Colonic mucosa (tissue), 4 donors: ENCODE measurements around the gene HOXD3. TPM values are rescaled to one million over a fixed set of nuclear protein-coding genes. Genes with fewer than 3 reads are reported as not detected.

Experiments
- DNase-seq: peaks from one replicate; pipeline ENCODE4 v3.0.0-alpha.2; 2020
- H3K27ac ChIP-seq: fragments of 200-600 bp; one replicate; pipeline ENCODE4 v1.8.0; 2021
- H3K27me3 ChIP-seq: fragments of 200-600 bp; one replicate; pipeline ENCODE4 v1.8.0; 2021
- H3K36me3 ChIP-seq: fragments of 200-600 bp; one replicate; pipeline ENCODE4 v1.8.0; 2021
- H3K4me1 ChIP-seq: fragments of 200-600 bp; one replicate; pipeline ENCODE4 v1.8.0; 2021; ENCODE audit warnings: mild to moderate bottlenecking
- H3K4me3 ChIP-seq: fragments of 200-600 bp; one replicate; pipeline ENCODE4 v1.8.0; 2021
- H3K9ac ChIP-seq, 2 donors: one replicate each; pipeline ENCODE4 v1.7.0; 2013; ENCODE audit warnings: control low read depth in 2 of 2, low read depth in 2 of 2, low read length in 2 of 2
- H3K9me3 ChIP-seq: fragments of 200-600 bp; one replicate; pipeline ENCODE4 v1.8.0; 2021
- CTCF ChIP-seq: fragments of 200-600 bp; IDR thresholded peaks from one replicate; pipeline ENCODE4 v1.8.0; 2022; ENCODE audit warnings: antibody characterized with exemption, mild to moderate bottlenecking
- intact Hi-C: fragments of 100-400 bp; cut with DNase I; formaldehyde crosslinking; loops from one replicate; pipeline ENCODE4 v1.14.1; 2022
- total RNA-seq, 2 donors: library from RNA; stranded (reverse); fragmentation: NEBNext Ultra II Directional in 1 of 2; extraction: Animal tissue kit (Norgen Biotek cat#: 25700) in 1 of 2; gene quantifications; one replicate each; pipeline ENCODE4 v1.2.1, GENCODE V29; 2021
- donor health status: healthy.
- donor health status: DM: no; HTN: no; CAD: no.
- donor health status: DM: no; HTN: no; CAD: no.

Gene HOXD3
- total RNA-seq, 2 donors from 2014 or later: 3.2 to 4.6 TPM

GRCh38 chr2:176148751-176149421 is 8.2 kb upstream of the HOXD3 start:
- intact Hi-C loops: no loop called here
- TF ChIP-seq CTCF: no peak
- H3K4me3 ChIP-seq: no peak overlapping the region
- no peak overlapping the region for H3K9ac ChIP-seq
- H3K27ac ChIP-seq: no peak overlapping the region
- no peaks in the 10 kb centered on the region for H3K27me3 ChIP-seq
- H3K36me3 ChIP-seq: no peaks in the 10 kb centered on the region
- H3K9me3 ChIP-seq: no peaks in the 10 kb centered on the region
- no peak for DNase-seq
- no peaks in the 10 kb centered on the region for H3K4me1 ChIP-seq

GRCh38 chr2:176149481-176149938 is 7.6 kb upstream of the HOXD3 start:
- Histone ChIP-seq H3K9me3 (no peaks in the 10 kb centered on the region), H3K4me1 (no peaks in the 10 kb centered on the region), H3K4me3 (no peak overlapping the region), H3K36me3 (no peaks in the 10 kb centered on the region), H3K9ac (no peak overlapping the region), H3K27ac (no peak overlapping the region), H3K27me3 (no peaks in the 10 kb centered on the region)
- intact Hi-C loops: no loop called here
- DNase-seq: no peak
- no peak for TF ChIP-seq CTCF

GRCh38 chr2:176149939-176150583 is 7.0 kb upstream of the HOXD3 start:
- TF ChIP-seq CTCF: no peak
- H3K9me3 ChIP-seq: no peaks in the 10 kb centered on the region
- no peaks in the 10 kb centered on the region for H3K4me1 ChIP-seq
- no peak for DNase-seq
- no peaks in the 10 kb centered on the region for H3K27me3 ChIP-seq
- no peak overlapping the region for H3K4me3 ChIP-seq
- no peaks in the 10 kb centered on the region for H3K36me3 ChIP-seq
- H3K27ac ChIP-seq: no peak overlapping the region
- intact Hi-C loops: no loop called here
- no peak overlapping the region for H3K9ac ChIP-seq

- no peaks in the 10 kb centered on the region for H3K4me1 ChIP-seq
- TF ChIP-seq CTCF: no peak
- H3K4me3 ChIP-seq: no peak overlapping the region
- H3K27me3 ChIP-seq: peaks cover 3% of the 10 kb centered on the region
- no peak for DNase-seq
- no peak overlapping the region for H3K27ac ChIP-seq
- intact Hi-C loops: no loop called here
- H3K36me3 ChIP-seq: no peaks in the 10 kb centered on the region
- no peak overlapping the region for H3K9ac ChIP-seq
- H3K9me3 ChIP-seq: no peaks in the 10 kb centered on the region
Observed at GRCh38 chr2:176150584-176151441, 6.3 kb upstream of the HOXD3 start.

- H3K27ac ChIP-seq: no peak within 1 kb of the TSS
- H3K36me3 ChIP-seq: no peaks in the 10 kb centered on the region
- TF ChIP-seq CTCF: no peak
- intact Hi-C loops: no loop called here
- no peak for DNase-seq
- H3K9ac ChIP-seq: no peak within 1 kb of the TSS
- no peaks in the 10 kb centered on the region for H3K4me1 ChIP-seq
- no peaks in the 10 kb centered on the region for H3K9me3 ChIP-seq
- peaks cover 9% of the 10 kb centered on the region for H3K27me3 ChIP-seq
- H3K4me3 ChIP-seq: no peak within 1 kb of the TSS
Observed at GRCh38 chr2:176151442-176152287, 5.4 kb upstream of the HOXD3 start, which contains the start of gene HOXD4. HOXD4 (plus strand) TSS chr2:176151550; CDS start chr2:176151634, 84 bp downstream.
